ENCODE measurements around the gene VSIG10L. TPM values are rescaled to one million over a fixed set of nuclear protein-coding genes. Genes with fewer than 3 reads are reported as not detected.

The VSIG10L gene
- polyA plus RNA-seq, 1 donor (not counting 4 experiments of a cell fraction or from before 2014, with no cell fraction given) = 1.5 TPM

- no peak overlapping the region for H3K9ac ChIP-seq (ENCODE audit: control insufficient read depth, extremely low read depth, insufficient read depth, low read length)
- no peaks in the 10 kb centered on the region for H3K9me1 ChIP-seq (ENCODE audit: control insufficient read depth, extremely low read depth, insufficient read depth, low read length)
- no peak overlapping the region for H2AFZ ChIP-seq (ENCODE audit: control insufficient read depth, low read length)
- peaks cover 7% of the 10 kb centered on the region for H3K4me1 ChIP-seq (ENCODE audit: control insufficient read depth, extremely low read depth, insufficient read depth, low read length)
- TF ChIP-seq CTCF (optimal IDR thresholded peaks at IDR 0.05 in 1 of 3, IDR thresholded peaks at IDR 0.05 in 1 of 3, conservative IDR thresholded peaks at IDR 0.05 in 1 of 3; ENCODE audit: extremely low read depth in 1 of 3, insufficient read depth in 2 of 3, low read length in 3 of 3) (no peak), EZH2 (IDR thresholded peaks at IDR 0.05; ENCODE audit: low read length) (no peak)
- no peak overlapping the region for H3K4me3 ChIP-seq (ENCODE audit: control insufficient read depth in 2 of 3, extremely low read depth in 1 of 3, insufficient read depth in 2 of 3, low read depth in 1 of 3, low read length in 3 of 3)
- H3K4me2 ChIP-seq (ENCODE audit: control insufficient read depth, extremely low read depth, insufficient read depth, low read depth, low read length) = no peak overlapping the region
- no peaks in the 10 kb centered on the region for H4K20me1 ChIP-seq (ENCODE audit: control insufficient read depth, extremely low read depth, insufficient read depth, low read length)
- FAIRE-seq = no peak
- no peaks in the 10 kb centered on the region for H3K9me3 ChIP-seq (ENCODE audit: control insufficient read depth, low read depth, low read length)
- no peaks in the 10 kb centered on the region for H3K79me2 ChIP-seq (ENCODE audit: control insufficient read depth, insufficient read depth, low read length)
- DNase-seq (ENCODE audit: low read depth, low spot score) = no peak
- dilution Hi-C loops (cut with MboI; ENCODE audit: extremely low pct_ligation_motif_present, low sequenced_read_pairs) = no loop called here
- no peaks in the 10 kb centered on the region for H3K27me3 ChIP-seq (ENCODE audit: control insufficient read depth, extremely low read depth, insufficient read depth, low read length)
- H3K27ac ChIP-seq (ENCODE audit: control insufficient read depth, insufficient read depth, low read length) = no peak overlapping the region
- peaks cover 0 to 6% of the 10 kb centered on the region in 2 experiments for H3K36me3 ChIP-seq (ENCODE audit: control insufficient read depth in 2 of 2, extremely low read depth in 1 of 2, insufficient read depth in 2 of 2, low read length in 2 of 2)
Observed at GRCh38 chr19:51354742-51355148, 12.8 kb upstream of the VSIG10L start.

- no peaks in the 10 kb centered on the region for H3K9me3 ChIP-seq (ENCODE audit: control insufficient read depth, low read depth, low read length)
- no peak overlapping the region for H2AFZ ChIP-seq (ENCODE audit: control insufficient read depth, low read length)
- no peaks in the 10 kb centered on the region for H3K9me1 ChIP-seq (ENCODE audit: control insufficient read depth, extremely low read depth, insufficient read depth, low read length)
- TF ChIP-seq EZH2 (IDR thresholded peaks at IDR 0.05; ENCODE audit: low read length) (no peak), CTCF (optimal IDR thresholded peaks at IDR 0.05 in 1 of 3, IDR thresholded peaks at IDR 0.05 in 1 of 3, conservative IDR thresholded peaks at IDR 0.05 in 1 of 3; ENCODE audit: extremely low read depth in 1 of 3, insufficient read depth in 2 of 3, low read length in 3 of 3) (no peak)
- no peak for FAIRE-seq
- no peaks in the 10 kb centered on the region for H4K20me1 ChIP-seq (ENCODE audit: control insufficient read depth, extremely low read depth, insufficient read depth, low read length)
- DNase-seq (ENCODE audit: low read depth, low spot score) = no peak
- no peaks in the 10 kb centered on the region for H3K27me3 ChIP-seq (ENCODE audit: control insufficient read depth, extremely low read depth, insufficient read depth, low read length)
- no peaks in the 10 kb centered on the region for H3K79me2 ChIP-seq (ENCODE audit: control insufficient read depth, insufficient read depth, low read length)
- H3K9ac ChIP-seq (ENCODE audit: control insufficient read depth, extremely low read depth, insufficient read depth, low read length) = no peak overlapping the region
- peaks cover 0 to 8% of the 10 kb centered on the region in 2 experiments for H3K36me3 ChIP-seq (ENCODE audit: control insufficient read depth in 2 of 2, extremely low read depth in 1 of 2, insufficient read depth in 2 of 2, low read length in 2 of 2)
- no peak overlapping the region for H3K27ac ChIP-seq (ENCODE audit: control insufficient read depth, insufficient read depth, low read length)
- dilution Hi-C loops (cut with MboI; ENCODE audit: extremely low pct_ligation_motif_present, low sequenced_read_pairs) = no loop called here
- peaks cover 2% of the 10 kb centered on the region for H3K4me1 ChIP-seq (ENCODE audit: control insufficient read depth, extremely low read depth, insufficient read depth, low read length)
- no peak overlapping the region for H3K4me2 ChIP-seq (ENCODE audit: control insufficient read depth, extremely low read depth, insufficient read depth, low read depth, low read length)
- no peak overlapping the region for H3K4me3 ChIP-seq (ENCODE audit: control insufficient read depth in 2 of 3, extremely low read depth in 1 of 3, insufficient read depth in 2 of 3, low read depth in 1 of 3, low read length in 3 of 3)
Observed at GRCh38 chr19:51354103-51354741, 12.3 kb upstream of the VSIG10L start.

Data from keratinocyte (primary cell).